GM18909 (cell line): ENCODE measurements around the gene PODXL2.

Experiments
- ATAC-seq: cut with Tn5 transposase; IDR thresholded peaks from one replicate; pipeline ENCODE4 v1.9.1; 2021; ENCODE audit warnings: mild to moderate bottlenecking; ENCODE audit not compliant: unreplicated experiment, poor library complexity

Gene PODXL2

DNA sequence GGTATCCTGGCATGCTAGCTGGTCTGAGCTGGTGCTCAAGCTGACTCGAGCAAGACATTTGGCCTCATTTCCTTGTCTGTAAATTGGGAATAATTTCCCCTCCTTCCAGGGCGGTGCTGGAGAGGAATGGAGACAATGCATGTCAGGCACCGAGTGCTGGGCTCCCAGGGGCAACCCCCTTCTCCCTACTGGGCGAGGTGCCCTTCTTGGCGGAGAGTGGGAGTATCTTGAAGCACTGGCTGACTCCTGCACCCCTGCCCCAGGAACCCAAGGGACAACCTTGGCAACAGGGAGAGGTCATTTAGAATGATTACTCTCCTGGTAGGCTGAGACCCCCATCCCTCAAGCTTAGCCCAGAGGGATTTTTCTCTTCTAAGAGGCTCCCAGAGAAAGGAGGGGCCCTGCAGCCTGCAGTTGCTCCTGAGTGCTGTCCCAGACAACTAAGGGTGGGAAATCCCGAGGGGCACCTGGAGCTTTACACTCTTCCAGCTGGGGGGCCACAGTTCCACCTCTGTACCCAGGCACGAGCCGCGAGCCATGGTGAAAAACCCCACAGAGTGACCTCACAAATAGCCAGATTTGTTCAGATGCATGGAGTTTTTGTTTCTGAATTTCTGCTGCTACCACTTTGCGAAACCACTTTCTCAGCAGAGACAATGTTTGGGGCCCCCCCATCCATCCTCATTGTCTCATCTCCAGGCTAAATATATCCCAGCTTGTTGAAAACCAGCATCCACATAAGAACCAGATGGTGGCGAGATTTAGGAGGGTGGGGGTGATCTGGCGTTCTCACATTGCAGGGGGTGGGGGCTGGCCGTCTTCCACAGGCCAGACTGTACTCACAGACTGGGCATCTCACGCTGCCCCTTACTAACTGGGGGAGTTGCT is 88.6 kb downstream of the PODXL2 start:
- ATAC-seq: no peak

DNA sequence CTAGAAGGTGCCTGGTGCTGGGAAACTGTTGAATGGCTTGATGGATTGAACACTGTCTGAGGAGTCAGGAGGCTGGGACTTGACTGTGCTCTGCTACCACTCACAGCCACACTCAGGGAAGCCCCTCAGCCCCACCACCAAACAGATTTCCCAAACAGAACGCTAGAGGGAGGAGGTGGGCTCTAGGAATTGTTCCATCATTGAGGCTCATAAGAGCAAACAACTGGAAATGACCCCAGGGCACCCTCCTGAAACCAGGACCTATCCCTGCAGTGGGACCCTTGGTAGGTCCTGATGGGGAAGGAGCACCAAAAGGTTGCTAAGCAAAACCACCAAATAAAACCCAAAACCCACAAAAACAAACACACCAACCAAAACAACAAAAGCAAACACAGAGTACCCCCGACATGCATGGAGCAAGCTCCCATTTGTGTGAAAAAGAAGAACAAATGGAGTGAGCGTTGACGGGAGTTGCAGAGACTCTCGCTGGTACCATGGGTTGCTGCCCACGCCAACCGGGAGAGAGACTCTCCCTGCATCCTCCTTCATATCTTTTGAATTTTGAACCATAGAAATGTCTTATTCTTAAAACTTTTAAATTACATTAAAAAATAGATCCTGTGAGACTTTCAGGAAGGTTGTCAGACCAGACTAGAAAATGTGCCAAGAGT is 89.4 kb downstream of the PODXL2 start:
- ATAC-seq: no peak

DNA sequence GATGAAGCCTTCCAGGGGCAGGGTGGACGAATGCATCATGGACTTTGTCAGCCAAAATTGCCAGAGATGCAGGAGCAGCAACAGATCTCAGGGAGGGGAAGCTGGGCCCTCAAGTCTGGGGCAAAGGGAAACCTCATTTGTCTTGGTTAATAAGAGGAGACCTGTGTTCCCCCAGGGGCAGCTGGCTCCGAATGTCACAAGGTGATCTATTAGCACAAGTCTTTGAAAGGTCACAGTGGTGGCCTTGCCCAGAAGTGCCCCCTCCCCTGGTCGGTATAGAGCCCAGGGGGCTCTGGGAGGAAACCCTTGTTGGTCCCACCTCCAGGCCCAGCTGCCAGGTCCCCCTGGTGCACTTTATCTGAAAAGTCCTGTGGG is 89.9 kb downstream of the PODXL2 start:
- ATAC-seq: no peak

DNA sequence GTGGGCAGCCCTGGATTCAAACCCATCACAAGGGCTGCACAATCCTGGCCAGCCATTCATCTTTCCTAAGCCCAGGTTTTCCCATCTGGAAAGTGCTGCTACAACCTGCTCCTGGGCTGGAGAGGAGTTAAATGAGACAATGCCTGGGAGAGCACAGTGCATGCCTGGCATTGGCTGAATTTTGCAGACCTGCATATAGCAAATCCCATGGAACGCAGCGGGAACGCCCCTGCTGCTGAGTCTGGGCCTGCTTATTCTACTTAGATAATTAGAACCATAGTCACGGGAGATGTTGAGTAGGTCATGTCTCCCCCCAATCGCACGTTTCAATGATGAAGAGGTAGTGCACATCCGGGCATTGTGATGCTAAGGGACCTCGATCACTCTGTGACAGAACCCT is 90.4 kb downstream of the PODXL2 start:
- ATAC-seq: no peak

DNA sequence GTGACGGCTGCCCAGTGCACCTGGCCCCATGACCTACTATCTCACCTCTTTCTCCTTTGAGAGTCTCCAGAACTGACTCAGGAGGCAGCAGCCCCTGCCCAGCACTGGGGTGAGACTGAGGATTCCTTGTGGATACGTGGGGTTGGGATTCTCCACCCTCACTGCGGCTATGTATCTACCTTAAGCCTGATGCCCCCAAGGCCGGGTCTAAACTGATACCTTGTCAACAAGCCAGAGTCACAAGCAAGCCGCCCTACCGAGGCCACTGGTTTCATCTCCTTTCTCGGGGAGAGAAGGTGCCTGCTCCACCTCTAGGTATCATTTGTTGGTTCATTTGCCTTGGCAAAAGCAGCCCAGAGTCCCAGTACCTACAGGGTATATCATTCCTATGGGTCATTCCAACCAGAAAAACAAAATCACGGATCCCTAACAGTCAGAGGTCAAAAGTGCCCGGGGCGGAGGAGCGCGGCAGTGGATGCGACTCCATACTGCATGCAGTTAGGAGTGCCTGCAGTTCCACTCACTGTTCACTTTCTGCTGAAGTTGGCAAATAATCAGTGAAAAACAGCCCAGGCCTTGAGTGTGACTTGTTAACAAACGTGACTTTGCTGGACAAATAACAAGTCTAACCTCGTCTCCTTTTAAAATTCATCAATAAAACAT is 91.3 kb downstream of the PODXL2 start:
- no peak for ATAC-seq

DNA sequence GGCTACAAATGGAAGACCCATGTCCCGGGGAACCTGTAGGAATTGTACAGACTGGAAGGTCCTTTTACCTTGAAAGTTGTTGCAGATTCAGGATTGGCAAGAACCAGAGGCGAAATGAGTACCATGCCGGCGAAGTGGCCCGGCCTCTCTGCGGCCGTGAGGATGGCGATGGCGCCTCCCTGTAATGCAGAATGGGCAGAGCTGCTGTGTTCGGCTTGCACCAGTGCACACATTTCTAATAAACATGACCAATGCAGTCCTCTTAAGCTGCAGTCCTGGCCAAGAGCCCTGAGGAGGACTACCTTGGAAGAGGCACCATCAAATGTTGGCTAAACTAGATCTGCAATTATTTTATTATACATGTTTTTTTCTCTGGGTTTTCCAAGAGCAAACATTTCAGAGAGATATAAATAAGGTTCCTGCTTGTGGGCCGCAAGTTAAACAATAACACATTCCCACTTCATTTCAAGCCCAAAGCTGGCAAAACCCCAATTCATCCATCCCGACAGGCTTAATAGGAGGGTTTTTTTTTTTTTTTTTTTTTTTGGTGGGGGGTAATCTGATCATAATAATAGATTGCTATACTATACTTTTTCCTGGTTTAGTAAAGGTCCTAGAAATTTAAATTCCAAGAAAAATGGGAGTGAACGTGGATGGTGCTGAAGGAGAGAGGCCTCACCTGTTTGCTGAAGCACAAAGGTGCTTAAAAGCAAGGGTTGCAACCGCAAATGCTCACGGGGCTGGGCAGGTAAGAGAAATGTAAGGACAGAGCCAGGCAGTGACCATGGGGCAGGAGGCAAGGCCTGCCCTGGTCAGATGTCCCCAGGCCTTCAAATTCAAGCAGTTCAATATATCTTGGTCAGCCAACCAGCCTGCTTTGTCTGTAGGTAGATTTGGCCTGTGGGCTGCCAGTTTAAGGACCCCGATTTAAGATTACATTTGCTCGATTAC is 92.3 kb downstream of the PODXL2 start:
- no peak for ATAC-seq

DNA sequence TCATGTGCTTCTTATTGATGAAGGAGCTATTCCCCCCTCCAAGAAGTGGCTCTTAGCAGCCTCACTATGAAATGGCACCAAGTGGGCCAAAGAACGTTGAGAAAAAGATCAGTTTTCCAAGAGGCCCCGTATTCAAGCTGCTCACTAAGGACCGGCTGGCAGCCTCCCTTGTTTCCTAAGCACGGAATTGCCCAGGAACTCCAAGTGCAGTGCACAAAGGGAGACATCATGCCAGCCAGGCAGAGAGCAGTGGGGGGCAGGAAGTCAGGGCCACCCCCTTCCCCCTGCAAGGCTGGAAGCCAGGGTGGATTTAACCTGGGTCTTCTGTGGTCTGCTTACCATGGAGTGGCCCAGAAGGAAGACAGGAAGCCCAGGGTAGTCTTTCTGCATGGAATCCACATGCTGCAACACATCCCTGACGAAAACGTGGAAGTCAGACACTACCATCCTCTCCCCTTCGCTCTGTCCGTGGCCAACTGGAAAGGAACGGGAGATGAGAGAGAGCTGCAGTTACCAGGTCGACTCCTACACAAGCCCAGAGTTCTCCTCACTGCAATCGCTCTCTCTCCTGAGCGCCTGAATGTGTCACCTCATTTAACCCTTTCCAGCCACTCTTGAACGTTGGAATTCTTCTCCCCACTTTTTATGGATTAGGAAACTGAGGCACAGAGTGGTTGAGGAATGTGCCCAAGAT is 93.3 kb downstream of the PODXL2 start:
- no peak for ATAC-seq
